ENCODE data around the gene GALP. TPM values are rescaled to one million over a fixed set of nuclear protein-coding genes. Genes with fewer than 3 reads are reported as not detected.

The GALP gene
- total RNA-seq: not detected

GRCh38 chr19:56175861-56176307 lies at the start of gene GALP:
Gene GALP, plus strand, starts transcription at chr19:56176008. Its CDS starts 1,101 bp downstream, at chr19:56177109.
- peak; percentile 90 for DNase-seq (ENCODE audit: low spot score)
- ATAC-seq: peak; percentile 66

DNA sequence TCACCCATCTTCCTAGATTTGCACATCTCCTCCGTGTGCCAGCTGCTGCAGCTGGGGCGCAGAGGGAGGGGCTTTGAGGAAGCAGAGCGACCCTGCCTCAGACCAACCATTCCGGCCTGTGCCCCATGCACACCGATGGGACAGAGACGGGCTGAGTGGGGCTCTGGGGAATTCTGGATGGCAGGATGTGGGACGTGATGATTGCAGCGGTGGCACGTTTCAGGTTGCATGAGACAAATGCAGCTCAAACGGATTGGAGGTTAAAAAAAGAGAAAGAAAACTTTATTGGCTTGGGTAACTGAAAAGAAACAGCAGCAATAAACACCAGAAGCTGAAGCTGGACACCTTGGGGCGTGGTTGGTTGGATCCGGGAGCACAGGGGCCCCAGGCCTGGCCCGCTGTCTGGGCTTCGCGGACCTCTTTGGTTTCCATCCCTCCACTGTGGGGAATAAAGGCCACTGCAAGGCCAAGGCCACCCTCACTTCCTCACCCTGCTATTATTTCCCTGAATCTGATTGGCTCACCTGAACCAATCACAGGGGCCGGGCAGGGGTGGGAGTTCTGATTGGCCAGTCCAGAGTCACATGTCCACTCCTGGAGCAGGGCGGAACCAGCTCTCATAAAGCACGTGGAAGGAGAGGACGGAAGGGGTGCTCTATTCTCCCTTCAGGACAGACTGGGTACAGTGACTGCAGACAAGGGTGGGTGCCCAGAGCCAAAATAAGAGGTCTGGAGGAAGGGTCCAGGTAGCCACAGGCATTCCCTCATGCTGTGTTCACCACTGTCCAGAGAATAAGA lies 48.6 kb upstream of the GALP start:
- ATAC-seq: no peak
- no peak for DNase-seq (ENCODE audit: low spot score)

DNA sequence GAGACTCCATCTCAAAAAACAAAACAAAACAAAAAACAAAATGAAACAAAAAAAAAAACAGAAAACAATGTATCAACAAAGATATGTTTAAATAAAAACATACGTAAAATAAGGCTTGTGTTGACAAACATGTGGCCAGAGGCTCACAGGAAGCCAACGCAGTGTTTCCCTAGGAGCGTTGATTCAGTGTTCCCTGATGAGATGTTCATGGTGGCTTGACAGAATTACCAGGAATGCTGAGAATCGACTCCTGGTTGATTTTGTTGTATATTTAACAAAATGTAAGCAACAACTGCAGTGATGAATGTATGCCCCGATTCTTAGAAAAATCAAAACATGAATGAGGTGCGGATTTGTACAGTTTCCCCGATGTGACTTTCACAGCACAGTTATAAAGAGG lies 45.8 kb upstream of the GALP start:
- no peak for DNase-seq (ENCODE audit: low spot score)
- no peak for ATAC-seq

- ATAC-seq (no peak), DNase-seq (ENCODE audit: low spot score) (no peak)
These were observed 44.2 kb upstream of the GALP start for GRCh38 chr19:56131651-56132050.

DNA sequence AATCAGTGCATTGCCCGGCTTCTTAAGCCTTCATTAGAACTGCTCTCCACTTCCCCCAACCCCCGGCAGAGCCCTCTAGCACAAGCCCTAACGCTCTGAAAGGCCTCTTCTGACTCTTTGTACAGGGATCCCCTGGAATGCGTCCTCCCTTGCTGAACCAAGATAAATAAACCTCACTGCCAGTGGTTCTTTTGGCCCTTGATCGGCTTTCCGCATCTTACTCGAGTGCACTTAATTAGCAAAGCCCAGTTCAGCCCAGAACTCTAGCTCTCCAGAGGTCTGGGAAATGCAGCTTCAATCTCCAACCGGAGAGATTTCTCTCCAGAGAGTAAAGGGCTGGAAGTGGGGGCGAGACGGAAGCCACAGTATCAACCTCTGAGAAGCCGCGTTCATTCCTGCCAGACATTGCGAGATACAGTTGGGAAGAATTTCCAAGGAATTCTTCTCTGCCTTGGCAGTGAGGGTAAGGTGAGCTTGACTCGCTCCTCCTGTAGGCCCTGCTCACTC lies 43.4 kb upstream of the GALP start:
- ATAC-seq (peak; percentile 64), DNase-seq (ENCODE audit: low spot score) (no peak)

GRCh38 chr19:56133858-56134653 lies 41.8 kb upstream of the GALP start:
- DNase-seq (ENCODE audit: low spot score): no peak
- ATAC-seq: no peak

DNA sequence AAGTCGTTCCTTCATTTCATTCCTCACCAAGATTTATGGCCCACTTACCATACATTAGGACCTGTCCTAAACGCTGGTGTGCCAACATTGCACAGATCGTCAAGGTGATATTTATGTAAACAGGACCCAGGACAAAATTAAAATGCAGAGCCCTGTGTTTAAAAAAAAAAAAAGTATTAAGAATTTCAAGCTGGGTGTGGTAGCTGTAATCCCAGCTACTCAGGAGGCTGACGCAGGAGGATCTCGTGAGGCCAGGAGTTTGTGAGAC lies 41.2 kb upstream of the GALP start:
- no peak for DNase-seq (ENCODE audit: low spot score)
- no peak for ATAC-seq

- DNase-seq (ENCODE audit: low spot score) (no peak), ATAC-seq (peak; percentile 1)
These were observed 39.4 kb upstream of the GALP start for GRCh38 chr19:56136362-56136761.

DNA sequence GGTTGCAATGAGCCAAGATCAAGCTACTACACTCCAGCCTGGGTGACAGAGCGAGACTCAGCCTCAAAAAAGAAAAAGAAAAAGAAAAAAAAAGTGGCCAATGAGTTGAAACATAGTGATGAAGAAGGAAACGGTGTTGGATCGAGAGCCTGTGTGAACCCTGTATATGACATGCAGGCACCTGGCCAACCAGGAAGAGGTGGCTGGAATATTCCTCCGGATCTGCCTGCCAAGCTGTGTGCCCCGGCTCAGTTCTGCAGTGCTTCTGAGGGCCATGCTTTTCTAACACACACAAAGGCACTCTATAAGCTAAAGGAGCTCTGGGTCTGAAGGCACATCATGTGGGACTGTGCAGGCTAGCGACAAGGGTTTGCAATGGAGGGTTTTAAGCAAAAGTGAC lies 38.4 kb upstream of the GALP start:
- peak; percentile 83 for DNase-seq (ENCODE audit: low spot score)
- peak; percentile 16 for ATAC-seq

DNA sequence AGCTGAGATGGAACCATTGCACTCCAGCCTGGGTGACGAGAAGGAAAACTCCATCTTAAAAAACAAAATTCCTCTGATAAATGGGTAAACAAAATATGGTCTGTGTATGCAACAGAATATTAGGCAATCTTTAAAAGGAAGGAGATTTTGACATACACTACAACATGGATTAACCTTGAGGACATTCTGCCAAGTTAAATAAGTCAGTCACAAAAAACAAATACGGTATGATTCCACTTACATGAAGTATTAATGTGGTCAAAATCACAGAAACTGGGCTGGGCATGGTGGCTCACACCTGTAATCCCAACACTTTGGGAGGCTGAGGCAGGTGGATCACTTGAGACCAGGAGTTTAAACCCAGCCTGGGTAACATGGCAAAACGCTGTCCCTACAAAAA lies 37.7 kb upstream of the GALP start:
- DNase-seq (ENCODE audit: low spot score) (no peak), ATAC-seq (no peak)

- DNase-seq (ENCODE audit: low spot score): no peak
- ATAC-seq: no peak
These were observed 35.8 kb upstream of the GALP start for GRCh38 chr19:56139847-56140582.

DNA sequence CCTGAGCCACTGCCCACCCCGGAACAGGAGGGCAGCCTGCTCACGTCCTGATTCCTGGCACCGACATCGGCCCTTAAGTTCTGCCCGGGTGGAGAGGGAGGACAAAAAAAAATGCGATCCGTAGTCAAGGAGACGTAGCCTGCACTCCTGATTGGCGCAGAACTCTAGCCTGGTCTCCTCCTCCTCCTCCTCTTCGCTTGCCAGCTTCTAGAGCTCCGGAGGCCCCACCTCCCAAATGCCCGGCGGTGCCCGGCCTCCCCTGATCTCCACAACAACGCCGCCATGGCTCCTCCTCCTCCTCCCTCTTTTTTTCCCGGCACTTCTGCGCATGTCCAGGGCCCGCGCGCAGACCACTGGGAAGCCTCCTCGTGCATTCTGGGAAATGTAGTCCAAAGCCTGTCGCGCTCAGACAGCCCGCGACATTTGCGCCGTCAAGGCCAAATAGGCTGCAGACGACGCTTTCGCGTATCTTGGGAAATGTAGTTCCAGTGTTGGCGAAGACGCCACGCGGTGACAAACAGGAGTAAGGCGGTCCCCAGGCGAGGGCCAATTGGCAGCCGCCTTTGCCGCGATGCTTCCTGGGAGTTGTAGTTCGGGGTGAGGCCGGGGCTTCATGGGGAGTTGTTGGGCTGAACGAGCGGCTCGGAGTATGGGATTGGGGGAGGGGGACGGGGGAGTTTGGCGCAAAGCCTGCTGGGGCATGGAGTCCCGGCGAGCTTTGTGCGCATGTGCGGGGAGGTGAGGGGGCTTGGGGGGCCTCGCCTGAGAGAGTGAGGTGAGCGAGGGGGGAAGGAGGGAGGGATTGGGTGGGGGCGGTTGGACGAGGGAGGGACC lies 35.0 kb upstream of the GALP start, which contains the start of gene ZNF444:
TSS of gene ZNF444 (plus strand) at position 705 of the 834 bp plus-strand sequence. CDS start 5,625 bp downstream, outside the sequence.
- peak; percentile 100 for DNase-seq (ENCODE audit: low spot score)
- ATAC-seq: peak; percentile 75

GRCh38 chr19:56141417-56141993 lies 34.3 kb upstream of the GALP start:
- DNase-seq (ENCODE audit: low spot score) (no peak), ATAC-seq (no peak)

DNA sequence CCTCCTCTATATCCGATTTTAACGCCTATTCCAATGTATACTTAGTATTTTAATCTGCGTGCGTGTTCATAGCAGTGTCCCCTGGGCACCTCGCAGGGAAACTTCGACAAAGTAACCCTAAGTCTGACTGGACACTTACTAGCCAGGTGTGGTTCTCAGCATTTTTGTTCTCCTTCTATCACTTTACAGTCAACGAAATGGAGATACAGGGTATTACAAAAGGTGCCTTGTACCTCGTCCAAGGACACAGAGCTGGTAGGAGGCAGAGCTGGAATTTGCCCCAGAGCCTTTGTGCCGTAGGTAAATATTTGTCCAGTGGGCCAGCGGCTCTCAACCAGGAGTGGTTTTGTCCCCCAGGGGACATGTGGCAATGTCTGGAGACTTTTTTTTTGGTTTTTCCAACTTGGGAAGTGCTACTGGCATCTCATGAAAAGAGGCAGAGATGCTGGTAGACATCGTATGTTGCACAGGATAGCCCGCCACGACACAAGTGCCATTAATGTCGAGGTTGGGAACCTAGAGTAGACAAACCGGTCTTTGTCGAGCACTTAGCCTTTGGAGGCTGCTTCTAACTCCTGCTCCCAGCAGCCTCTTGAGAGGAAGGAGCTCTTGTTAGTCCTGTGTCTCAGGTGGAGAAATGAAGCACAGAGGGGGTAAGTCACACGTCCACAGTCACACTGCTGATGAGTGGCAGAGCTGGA lies 33.6 kb upstream of the GALP start:
- DNase-seq (ENCODE audit: low spot score) (peak; percentile 89), ATAC-seq (peak; percentile 35)

- peak; percentile 84 for DNase-seq (ENCODE audit: low spot score)
- ATAC-seq: peak; percentile 47
These were observed 32.8 kb upstream of the GALP start for GRCh38 chr19:56142897-56143434.

- DNase-seq (ENCODE audit: low spot score): no peak
- no peak for ATAC-seq
These were observed 31.4 kb upstream of the GALP start for GRCh38 chr19:56144376-56144775.

DNA sequence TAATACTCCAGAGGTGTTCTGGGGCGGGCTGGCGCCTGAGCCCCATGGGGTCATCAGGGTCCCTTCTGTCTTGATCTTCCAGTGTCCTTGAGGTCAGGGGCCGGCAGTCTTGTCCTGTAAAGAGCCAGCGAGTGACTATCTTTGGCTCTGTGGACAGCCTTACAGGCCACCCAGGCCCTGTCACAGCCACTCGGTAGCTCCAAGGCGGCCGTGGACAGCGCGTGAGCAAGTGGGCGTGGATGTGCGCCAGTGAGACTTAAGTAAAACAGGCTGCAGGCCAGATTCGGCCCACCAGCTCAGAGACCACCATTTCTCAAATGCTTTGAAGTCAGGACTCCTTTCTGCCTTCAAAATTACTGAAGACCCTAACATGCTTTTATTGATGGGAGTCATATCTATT lies 31.0 kb upstream of the GALP start:
- ATAC-seq (no peak), DNase-seq (ENCODE audit: low spot score) (no peak)

DNA sequence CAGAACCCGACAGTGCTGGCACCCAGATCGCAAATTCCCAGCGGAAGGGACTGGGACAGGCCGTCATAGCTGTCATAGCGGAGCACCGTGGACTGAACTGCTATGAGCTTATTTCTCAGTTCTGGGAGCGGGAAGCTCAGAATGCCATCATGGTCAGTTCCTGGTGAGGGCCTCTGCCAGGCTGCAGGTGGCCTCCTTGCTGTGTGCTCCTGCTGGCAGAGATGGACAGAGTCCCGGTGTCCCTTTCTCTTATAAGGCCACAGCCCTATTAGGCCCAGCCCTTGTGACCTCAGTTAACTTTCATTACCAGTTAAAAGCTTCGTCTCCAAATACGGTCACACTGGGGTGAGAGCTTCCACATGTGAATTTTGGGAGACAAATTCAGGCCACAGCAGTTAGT lies 30.1 kb upstream of the GALP start:
- DNase-seq (ENCODE audit: low spot score): peak; percentile 63
- ATAC-seq: peak; percentile 36

DNA sequence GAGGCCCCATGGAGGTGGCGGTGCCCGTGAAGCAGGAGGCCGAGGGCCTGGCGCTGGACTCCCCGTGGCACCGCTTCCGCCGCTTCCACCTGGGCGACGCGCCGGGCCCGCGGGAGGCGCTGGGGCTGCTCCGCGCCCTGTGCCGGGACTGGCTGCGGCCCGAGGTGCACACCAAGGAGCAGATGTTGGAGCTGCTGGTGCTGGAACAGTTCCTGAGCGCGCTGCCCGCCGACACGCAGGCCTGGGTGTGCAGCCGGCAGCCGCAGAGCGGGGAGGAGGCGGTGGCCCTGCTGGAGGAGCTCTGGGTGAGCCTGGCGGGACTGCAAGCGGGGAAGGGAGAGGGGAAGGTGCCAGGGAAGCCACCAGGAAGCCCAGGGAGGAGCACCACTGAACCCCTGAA lies 28.9 kb upstream of the GALP start:
- ATAC-seq (no peak), DNase-seq (ENCODE audit: low spot score) (no peak)
